GM12865 (cell line): ENCODE results near the gene SLC39A5.
"Not testable (repeated sequence)": the region's sequence is repeated elsewhere in the genome, so short reads cannot be mapped to it uniquely, and the experiment has no call there.

Source experiments
- DNase-seq: peaks from one replicate; pipeline ENCODE4 v3.0.0; 2010; ENCODE audit warnings: low read depth
- H3K4me3 ChIP-seq: 2 replicates; pipeline ENCODE4 v1.5.1; 2011; ENCODE audit warnings: mild to moderate bottlenecking, low read depth, low read length, control low read depth
- TF ChIP-seq, protein P1 (sequence below): IDR thresholded peaks from 2 replicates; pipeline ENCODE4 v1.5.1; 2011; ENCODE audit warnings: low read length, control low read depth, low read depth, inconsistent platforms; ENCODE audit not compliant: insufficient read depth; ENCODE audit errors: missing control alignments

SLC39A5 gene

DNA sequence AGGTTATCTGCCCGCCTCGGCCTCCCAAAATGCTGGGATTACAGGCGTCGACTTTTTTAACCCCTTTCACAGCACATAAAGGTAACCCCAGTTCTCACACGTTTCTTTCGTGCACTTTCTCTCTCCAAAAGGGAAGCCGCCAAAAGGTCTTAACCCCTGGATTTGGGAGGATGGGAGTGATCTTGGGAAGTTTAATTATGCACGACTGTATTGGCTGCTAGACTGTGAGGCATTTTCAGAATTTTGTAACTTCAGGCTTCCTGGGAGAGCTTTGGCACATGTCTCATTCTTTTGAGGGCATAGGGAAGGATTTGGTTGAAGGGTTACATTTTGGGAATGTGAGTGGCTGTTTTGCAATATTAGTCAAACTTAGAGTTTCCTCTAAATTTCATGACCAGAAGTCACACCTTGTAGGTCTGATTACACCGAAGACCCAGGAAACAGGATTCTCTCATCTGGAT is 39.1 kb upstream of the SLC39A5 start:
- TF ChIP-seq, protein P1, sequence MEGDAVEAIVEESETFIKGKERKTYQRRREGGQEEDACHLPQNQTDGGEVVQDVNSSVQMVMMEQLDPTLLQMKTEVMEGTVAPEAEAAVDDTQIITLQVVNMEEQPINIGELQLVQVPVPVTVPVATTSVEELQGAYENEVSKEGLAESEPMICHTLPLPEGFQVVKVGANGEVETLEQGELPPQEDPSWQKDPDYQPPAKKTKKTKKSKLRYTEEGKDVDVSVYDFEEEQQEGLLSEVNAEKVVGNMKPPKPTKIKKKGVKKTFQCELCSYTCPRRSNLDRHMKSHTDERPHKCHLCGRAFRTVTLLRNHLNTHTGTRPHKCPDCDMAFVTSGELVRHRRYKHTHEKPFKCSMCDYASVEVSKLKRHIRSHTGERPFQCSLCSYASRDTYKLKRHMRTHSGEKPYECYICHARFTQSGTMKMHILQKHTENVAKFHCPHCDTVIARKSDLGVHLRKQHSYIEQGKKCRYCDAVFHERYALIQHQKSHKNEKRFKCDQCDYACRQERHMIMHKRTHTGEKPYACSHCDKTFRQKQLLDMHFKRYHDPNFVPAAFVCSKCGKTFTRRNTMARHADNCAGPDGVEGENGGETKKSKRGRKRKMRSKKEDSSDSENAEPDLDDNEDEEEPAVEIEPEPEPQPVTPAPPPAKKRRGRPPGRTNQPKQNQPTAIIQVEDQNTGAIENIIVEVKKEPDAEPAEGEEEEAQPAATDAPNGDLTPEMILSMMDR: no peak
- peak overlapping the region; percentile 57 for H3K4me3 ChIP-seq
- no peak for DNase-seq

DNA sequence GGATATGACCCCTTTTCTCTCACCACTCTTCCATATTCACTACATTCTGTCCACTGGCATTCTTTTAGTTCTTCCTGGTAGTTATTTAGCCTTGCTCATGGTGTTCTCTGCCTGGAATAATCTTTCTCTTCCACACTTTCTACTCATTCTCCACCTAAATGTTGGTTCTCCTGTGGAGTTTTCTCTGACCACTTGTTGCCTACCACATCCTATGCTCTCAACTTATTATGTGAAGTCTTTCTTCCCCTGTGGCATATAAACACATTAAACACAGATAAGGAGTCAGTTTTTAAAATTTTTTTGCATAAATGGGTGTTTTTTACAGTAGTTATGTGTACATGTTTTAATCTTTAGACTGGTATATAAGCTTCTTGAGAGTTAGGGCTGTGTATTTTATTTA is 37.3 kb upstream of the SLC39A5 start:
- no peak overlapping the region for H3K4me3 ChIP-seq
- no peak for DNase-seq
- TF ChIP-seq, protein P1: no peak

DNA sequence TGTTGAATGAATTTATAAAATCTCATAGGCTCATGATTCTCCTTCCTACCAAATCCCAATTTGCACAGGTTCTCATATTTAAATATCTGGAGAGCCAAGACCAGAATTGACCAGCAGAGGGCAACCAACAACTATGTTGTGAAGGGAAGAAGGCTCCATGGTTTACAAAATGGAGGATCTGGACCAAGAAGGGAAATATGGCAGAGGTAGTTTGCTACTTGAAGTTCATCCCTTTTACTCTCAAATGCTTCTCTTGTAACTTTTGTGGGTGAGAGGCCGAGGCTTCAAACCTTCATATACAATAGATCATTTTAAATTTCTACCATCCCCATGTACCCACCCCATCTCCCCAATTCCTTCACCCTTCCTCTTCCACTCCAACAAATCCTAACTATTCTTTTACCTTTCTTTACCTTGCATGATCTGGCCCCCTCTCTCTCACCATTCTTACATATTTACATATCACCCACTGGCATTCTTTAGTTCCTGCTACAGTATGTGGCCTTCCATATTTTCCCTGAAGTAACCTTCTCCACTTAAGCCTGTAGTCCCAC is 36.7 kb upstream of the SLC39A5 start:
- TF ChIP-seq, protein P1: peak; percentile 73
- DNase-seq: peak; percentile 91
- no peak overlapping the region for H3K4me3 ChIP-seq

DNA sequence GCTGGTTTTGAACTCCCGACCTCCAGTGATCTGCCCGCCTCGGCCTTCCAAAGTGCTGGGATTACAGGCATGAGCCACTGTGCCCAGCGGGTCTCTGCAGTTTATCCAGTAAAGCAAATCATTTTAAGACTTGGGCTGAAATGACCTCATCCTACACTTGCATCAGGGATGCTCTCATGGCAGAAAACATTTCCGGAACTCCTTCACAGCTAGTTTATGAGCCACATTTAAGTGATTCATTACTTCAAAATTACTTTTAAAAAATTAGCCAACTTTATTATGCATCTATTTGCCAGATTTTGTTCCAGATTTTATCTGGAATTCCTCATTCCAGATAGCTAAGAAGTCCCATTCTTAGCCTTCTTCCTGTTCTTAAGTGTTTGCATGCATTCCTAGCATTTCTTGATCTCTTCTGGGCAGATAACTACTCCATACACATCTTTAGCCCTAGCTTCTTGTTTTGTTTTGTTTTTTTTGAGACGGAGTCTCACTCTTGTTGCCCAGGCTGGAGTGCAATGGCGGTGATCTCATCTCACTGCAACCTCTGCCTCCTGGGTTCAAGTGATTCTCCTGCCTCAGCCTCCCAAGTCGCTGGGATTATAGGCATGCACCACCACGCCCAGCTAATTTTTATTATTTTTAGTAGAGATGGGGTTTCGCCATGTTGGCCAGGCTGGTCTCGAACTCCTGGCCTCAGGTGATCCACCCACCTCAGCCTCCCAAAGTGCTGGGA is 32.9 kb upstream of the SLC39A5 start:
- not testable (repeated sequence) for DNase-seq, H3K4me3 ChIP-seq

DNA sequence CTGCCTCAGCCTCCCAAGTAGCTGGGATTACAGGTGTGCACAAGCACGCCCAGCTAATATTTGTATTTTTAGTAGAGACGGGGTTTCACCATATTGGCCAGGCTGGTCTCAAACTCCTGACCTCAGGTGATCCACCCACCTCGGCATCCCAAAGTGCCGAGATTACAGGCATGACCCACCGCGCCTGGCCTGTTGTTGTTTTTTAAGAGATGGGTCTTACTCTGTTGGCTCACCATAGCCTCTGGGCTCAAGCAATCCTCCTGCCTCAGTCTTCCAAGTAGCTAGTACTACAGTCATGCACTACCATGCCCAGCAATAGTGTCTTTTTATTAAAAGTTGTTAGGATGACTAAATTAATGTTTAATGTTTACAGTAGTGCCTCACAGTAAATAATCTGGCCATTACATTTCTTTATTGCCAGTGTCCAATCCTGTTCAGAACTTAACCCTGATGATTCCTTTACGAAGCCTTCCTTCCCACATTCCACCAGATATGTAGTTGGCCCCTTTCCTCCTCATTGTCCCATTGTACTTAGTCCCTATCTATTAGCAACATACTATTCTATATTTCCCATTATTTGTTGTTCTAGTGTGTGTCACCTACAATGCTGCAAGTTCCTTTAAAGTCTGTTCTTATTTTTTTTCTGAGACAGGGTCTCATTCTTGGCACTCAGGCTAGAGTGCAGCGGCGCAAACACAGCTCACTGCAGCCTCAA is 31.8 kb upstream of the SLC39A5 start:
- DNase-seq: no peak
- no peak overlapping the region for H3K4me3 ChIP-seq
- TF ChIP-seq, protein P1: no peak

DNA sequence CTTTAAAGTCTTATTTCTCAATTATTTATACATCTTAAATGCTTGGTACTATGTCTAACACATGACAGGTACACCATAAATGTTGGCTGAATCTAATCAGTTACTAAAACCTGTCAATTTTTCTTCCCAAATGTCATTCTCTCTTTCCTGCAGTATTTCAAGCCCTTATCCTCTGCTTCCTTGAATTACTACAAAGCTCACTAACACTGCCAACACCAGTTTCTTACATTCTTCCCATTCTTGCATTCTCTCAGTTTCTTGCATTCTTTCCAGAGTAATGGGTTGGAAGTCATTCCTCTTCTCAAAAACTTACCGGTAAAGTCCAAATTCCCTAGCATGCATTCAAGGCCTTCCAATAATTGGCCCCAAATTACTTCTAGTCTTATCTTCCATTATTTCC is 31.0 kb upstream of the SLC39A5 start:
- no peak for DNase-seq
- TF ChIP-seq, protein P1: no peak
- no peak overlapping the region for H3K4me3 ChIP-seq

DNA sequence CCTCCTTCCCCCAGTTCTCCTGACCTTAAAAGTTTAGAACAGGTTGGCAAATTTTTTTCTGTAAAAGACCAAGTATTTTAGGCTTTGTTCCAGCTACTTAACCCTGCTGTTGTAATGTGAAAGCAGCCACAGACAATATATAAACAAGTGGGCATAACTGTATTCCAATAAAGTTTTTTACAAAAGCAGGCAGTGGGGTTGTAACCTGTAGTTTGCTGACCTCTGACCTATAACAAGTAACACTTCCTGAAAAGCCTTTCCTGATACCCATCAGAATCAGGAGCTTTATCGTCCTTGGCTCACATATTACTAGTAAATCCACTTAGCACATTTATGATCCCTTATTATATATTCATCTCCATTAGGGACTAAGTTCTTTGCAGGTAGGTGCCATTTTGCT is 27.5 kb upstream of the SLC39A5 start:
- TF ChIP-seq, protein P1: no peak

More for the DNA sequence above, 27.5 kb upstream of the SLC39A5 start:
- no peak for DNase-seq
- H3K4me3 ChIP-seq: no peak overlapping the region
